ENCODE measurements around the gene RBM19.

The RBM19 gene

DNA sequence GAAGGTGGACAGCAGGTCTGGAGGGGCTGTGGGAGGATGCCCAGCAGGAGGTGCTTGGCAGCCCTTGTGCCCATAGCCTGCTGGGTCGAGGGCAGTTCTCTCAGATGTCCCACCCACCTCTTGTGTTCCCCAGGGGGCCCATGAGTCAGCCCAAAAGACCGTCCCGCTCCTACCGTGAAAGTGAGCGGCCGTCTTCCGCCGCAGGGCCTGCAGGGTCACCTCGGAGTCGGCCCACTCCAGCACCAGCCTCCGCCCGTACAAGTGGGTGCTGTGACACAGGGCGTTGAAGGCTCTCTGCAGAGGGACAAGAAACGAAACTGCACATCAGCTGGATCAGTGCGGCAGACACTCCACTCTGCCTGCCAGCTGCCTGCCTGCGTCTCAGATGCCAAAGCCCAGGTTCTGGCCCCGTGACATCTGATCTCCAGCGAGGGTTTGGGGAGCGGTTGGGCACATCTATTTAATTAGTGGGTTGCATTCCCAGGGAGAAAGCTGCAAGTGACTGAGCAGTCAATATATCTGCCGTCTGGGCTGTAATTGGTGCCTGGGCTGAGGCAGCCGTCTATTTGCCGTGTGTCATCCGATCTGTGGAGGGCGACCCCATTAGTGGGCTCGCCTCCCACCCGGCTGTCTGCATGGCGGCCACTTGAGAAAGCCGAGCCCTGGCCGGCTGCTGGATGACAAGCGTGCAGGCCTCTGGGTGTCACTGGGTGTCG lies 121.5 kb downstream of the RBM19 start:
- CTCF ChIA-PET = no interaction called here
- no peak for DNase-seq

GRCh38 chr12:113842699-113843098 lies 123.4 kb downstream of the RBM19 start:
- no peak overlapping the region for H3K27ac ChIP-seq (ENCODE audit: insufficient read depth in 1 of 2, low read depth in 1 of 2, low read length in 2 of 2, poor library complexity in 1 of 2, severe bottlenecking in 2 of 2)
- H3K9me3 ChIP-seq (ENCODE audit: control extremely low read depth in 1 of 5, control insufficient read depth in 4 of 5, insufficient read depth in 2 of 5, low read depth in 1 of 5, low read length in 4 of 5) = no peaks in the 10 kb centered on the region
- peaks cover 0 to 31% (median 19%) of the 10 kb centered on the region in 4 experiments for H3K36me3 ChIP-seq (ENCODE audit: control insufficient read depth in 4 of 4, insufficient read depth in 4 of 4, low read length in 3 of 4)
- H3K4me1 ChIP-seq (ENCODE audit: control extremely low read depth in 1 of 4, control insufficient read depth in 4 of 4, insufficient read depth in 4 of 4, low read length in 3 of 4) = no peaks in the 10 kb centered on the region
- no peak for DNase-seq
- WGBS (ENCODE audit: insufficient coverage) = 98% methylated on average over 4 of the region's 4 CpGs
- ChIA-PET CTCF (no interaction called here), POLR2A (no interaction called here)
- no peaks in the 10 kb centered on the region for H3K27me3 ChIP-seq (replicated peaks in 2 of 5; ENCODE audit: control insufficient read depth in 4 of 5, insufficient read depth in 5 of 5, low read length in 4 of 5)
- no peak overlapping the region for H3K4me3 ChIP-seq (ENCODE audit: control insufficient read depth in 1 of 7, extremely low read depth in 1 of 7, insufficient read depth in 4 of 7, low read depth in 2 of 7, low read length in 6 of 7)

More for the DNA sequence above, 121.5 kb downstream of the RBM19 start:
- H3K4me3 ChIP-seq (ENCODE audit: control insufficient read depth in 1 of 7, extremely low read depth in 1 of 7, insufficient read depth in 4 of 7, low read depth in 2 of 7, low read length in 6 of 7) = no peak overlapping the region
- no peaks in the 10 kb centered on the region for H3K27me3 ChIP-seq (replicated peaks in 2 of 5; ENCODE audit: control insufficient read depth in 4 of 5, insufficient read depth in 5 of 5, low read length in 4 of 5)
- H3K9me3 ChIP-seq (ENCODE audit: control extremely low read depth in 1 of 5, control insufficient read depth in 4 of 5, insufficient read depth in 2 of 5, low read depth in 1 of 5, low read length in 4 of 5) = no peaks in the 10 kb centered on the region
- H3K4me1 ChIP-seq (ENCODE audit: control extremely low read depth in 1 of 4, control insufficient read depth in 4 of 4, insufficient read depth in 4 of 4, low read length in 3 of 4) = no peaks in the 10 kb centered on the region
- 97% methylated on average over 30 of the region's 31 CpGs for WGBS (ENCODE audit: insufficient coverage)
- peaks cover 0 to 33% (median 25%) of the 10 kb centered on the region in 4 experiments for H3K36me3 ChIP-seq (ENCODE audit: control insufficient read depth in 4 of 4, insufficient read depth in 4 of 4, low read length in 3 of 4)
- H3K27ac ChIP-seq (ENCODE audit: insufficient read depth in 1 of 2, low read depth in 1 of 2, low read length in 2 of 2, poor library complexity in 1 of 2, severe bottlenecking in 2 of 2) = no peak overlapping the region
- POLR2A ChIA-PET = no interaction called here

DNA sequence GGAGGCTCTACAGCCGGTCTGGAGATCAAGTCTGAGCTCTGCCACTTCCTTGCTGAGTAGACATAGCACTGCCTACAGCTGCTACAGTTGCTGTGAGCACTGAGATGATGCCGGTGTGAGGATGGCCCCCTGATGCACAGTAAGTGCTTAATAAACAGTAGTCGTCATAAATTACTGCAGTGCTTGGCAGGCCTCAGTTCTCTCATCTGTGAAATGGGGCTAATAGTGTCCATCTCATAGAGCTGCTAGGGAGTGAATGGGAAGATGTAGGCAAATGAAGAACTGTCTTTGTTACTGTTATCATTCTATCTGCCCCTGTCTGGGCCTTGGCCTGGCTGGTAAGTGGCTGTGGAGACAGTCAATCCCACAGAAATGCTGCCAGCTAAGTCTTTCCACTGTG lies 124.3 kb downstream of the RBM19 start:
- ChIA-PET CTCF (no interaction called here), POLR2A (no interaction called here)
- Histone ChIP-seq H3K4me1 (ENCODE audit: control extremely low read depth in 1 of 4, control insufficient read depth in 4 of 4, insufficient read depth in 4 of 4, low read length in 3 of 4) (no peaks in the 10 kb centered on the region), H3K27ac (ENCODE audit: insufficient read depth in 1 of 2, low read depth in 1 of 2, low read length in 2 of 2, poor library complexity in 1 of 2, severe bottlenecking in 2 of 2) (no peak overlapping the region), H3K9me3 (ENCODE audit: control extremely low read depth in 1 of 5, control insufficient read depth in 4 of 5, insufficient read depth in 2 of 5, low read depth in 1 of 5, low read length in 4 of 5) (no peaks in the 10 kb centered on the region), H3K4me3 (ENCODE audit: control insufficient read depth in 1 of 7, extremely low read depth in 1 of 7, insufficient read depth in 4 of 7, low read depth in 2 of 7, low read length in 6 of 7) (no peak overlapping the region), H3K36me3 (ENCODE audit: control insufficient read depth in 4 of 4, insufficient read depth in 4 of 4, low read length in 3 of 4) (peaks cover 0 to 31% (median 19%) of the 10 kb centered on the region in 4 experiments), H3K27me3 (replicated peaks in 2 of 5; ENCODE audit: control insufficient read depth in 4 of 5, insufficient read depth in 5 of 5, low read length in 4 of 5) (no peaks in the 10 kb centered on the region)
- no peak for DNase-seq
- WGBS (ENCODE audit: insufficient coverage) = 100% methylated on average over 3 of the region's 3 CpGs

GRCh38 chr12:113840401-113841042 lies 125.6 kb downstream of the RBM19 start:
- H3K36me3 ChIP-seq (ENCODE audit: control insufficient read depth in 4 of 4, insufficient read depth in 4 of 4, low read length in 3 of 4) = peaks cover 0 to 31% (median 16%) of the 10 kb centered on the region in 4 experiments
- POLR2A ChIA-PET = no interaction called here
- no peak overlapping the region for H3K4me3 ChIP-seq (ENCODE audit: control insufficient read depth in 1 of 7, extremely low read depth in 1 of 7, insufficient read depth in 4 of 7, low read depth in 2 of 7, low read length in 6 of 7)
- no peaks in the 10 kb centered on the region for H3K9me3 ChIP-seq (ENCODE audit: control extremely low read depth in 1 of 5, control insufficient read depth in 4 of 5, insufficient read depth in 2 of 5, low read depth in 1 of 5, low read length in 4 of 5)
- no peak overlapping the region for H3K27ac ChIP-seq (ENCODE audit: insufficient read depth in 1 of 2, low read depth in 1 of 2, low read length in 2 of 2, poor library complexity in 1 of 2, severe bottlenecking in 2 of 2)
- H3K4me1 ChIP-seq (ENCODE audit: control extremely low read depth in 1 of 4, control insufficient read depth in 4 of 4, insufficient read depth in 4 of 4, low read length in 3 of 4) = no peaks in the 10 kb centered on the region
- no peaks in the 10 kb centered on the region for H3K27me3 ChIP-seq (replicated peaks in 2 of 5; ENCODE audit: control insufficient read depth in 4 of 5, insufficient read depth in 5 of 5, low read length in 4 of 5)
- no peak for DNase-seq
- 94% methylated on average over 15 of the region's 15 CpGs for WGBS (ENCODE audit: insufficient coverage)
- CTCF ChIA-PET = interaction anchor here (0.9 kb wide), 1 partner anchor 15 kb away, joined by 3 read pairs; no protein-coding TSS in a partner anchor

- ChIA-PET CTCF (interaction anchor here (1.1 kb wide), 1 partner anchor 17 kb away, joined by 4 read pairs; no protein-coding TSS in a partner anchor), POLR2A (no interaction called here)
- H3K36me3 ChIP-seq (ENCODE audit: control insufficient read depth in 4 of 4, insufficient read depth in 4 of 4, low read length in 3 of 4) = peaks cover 0 to 26% (median 13%) of the 10 kb centered on the region in 4 experiments
- no peak overlapping the region for H3K4me3 ChIP-seq (ENCODE audit: control insufficient read depth in 1 of 7, extremely low read depth in 1 of 7, insufficient read depth in 4 of 7, low read depth in 2 of 7, low read length in 6 of 7)
- H3K4me1 ChIP-seq (ENCODE audit: control extremely low read depth in 1 of 4, control insufficient read depth in 4 of 4, insufficient read depth in 4 of 4, low read length in 3 of 4) = no peaks in the 10 kb centered on the region
- no peaks in the 10 kb centered on the region for H3K27me3 ChIP-seq (replicated peaks in 2 of 5; ENCODE audit: control insufficient read depth in 4 of 5, insufficient read depth in 5 of 5, low read length in 4 of 5)
- 93% methylated on average over 7 of the region's 7 CpGs for WGBS (ENCODE audit: insufficient coverage)
- H3K27ac ChIP-seq (ENCODE audit: insufficient read depth in 1 of 2, low read depth in 1 of 2, low read length in 2 of 2, poor library complexity in 1 of 2, severe bottlenecking in 2 of 2) = no peak overlapping the region
- no peaks in the 10 kb centered on the region for H3K9me3 ChIP-seq (ENCODE audit: control extremely low read depth in 1 of 5, control insufficient read depth in 4 of 5, insufficient read depth in 2 of 5, low read depth in 1 of 5, low read length in 4 of 5)
- DNase-seq = no peak
Measured at GRCh38 chr12:113838896-113839295, 127.2 kb downstream of the RBM19 start.

DNA sequence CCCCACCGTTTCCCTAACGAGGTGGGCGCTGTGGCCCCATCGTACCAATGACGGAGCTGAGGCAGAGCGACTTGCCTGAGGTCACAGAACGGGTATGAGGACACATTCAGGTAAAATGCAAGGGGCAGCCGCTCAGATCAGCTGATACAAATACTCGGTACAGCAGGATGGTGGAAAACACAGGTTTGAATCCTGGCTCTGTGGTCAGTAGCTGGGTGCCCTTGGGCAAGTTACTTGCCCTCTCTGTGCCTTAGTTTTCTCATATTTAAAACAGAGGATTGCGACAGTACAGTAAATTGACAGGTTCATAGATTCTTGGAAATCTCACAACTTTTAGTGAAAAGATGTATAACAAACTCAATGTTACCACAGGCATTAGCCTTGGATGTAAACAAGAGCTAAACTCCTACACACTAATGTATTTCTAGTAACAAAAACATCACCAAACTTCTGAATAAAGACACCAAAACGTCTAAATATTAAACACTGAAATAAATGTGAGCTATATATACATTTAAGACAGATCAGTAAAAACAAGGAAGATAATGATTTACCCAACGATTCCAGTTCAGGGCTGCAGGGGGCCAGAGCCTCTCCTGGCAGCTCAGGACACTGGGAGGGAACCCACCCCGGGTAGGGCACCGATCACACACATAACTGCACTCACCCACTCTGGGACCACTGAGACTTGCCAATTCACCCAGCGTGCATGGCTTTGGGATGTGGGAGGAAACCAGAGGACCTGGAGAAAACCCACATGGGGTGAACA lies 128.4 kb downstream of the RBM19 start:
- DNase-seq = no peak
- Histone ChIP-seq H3K36me3 (ENCODE audit: control insufficient read depth in 4 of 4, insufficient read depth in 4 of 4, low read length in 3 of 4) (peaks cover 0 to 16% (median 6%) of the 10 kb centered on the region in 4 experiments), H3K27ac (ENCODE audit: insufficient read depth in 1 of 2, low read depth in 1 of 2, low read length in 2 of 2, poor library complexity in 1 of 2, severe bottlenecking in 2 of 2) (no peak overlapping the region), H3K4me3 (ENCODE audit: control insufficient read depth in 1 of 7, extremely low read depth in 1 of 7, insufficient read depth in 4 of 7, low read depth in 2 of 7, low read length in 6 of 7) (no peak overlapping the region), H3K27me3 (replicated peaks in 2 of 5; ENCODE audit: control insufficient read depth in 4 of 5, insufficient read depth in 5 of 5, low read length in 4 of 5) (no peaks in the 10 kb centered on the region), H3K9me3 (ENCODE audit: control extremely low read depth in 1 of 5, control insufficient read depth in 4 of 5, insufficient read depth in 2 of 5, low read depth in 1 of 5, low read length in 4 of 5) (no peaks in the 10 kb centered on the region), H3K4me1 (ENCODE audit: control extremely low read depth in 1 of 4, control insufficient read depth in 4 of 4, insufficient read depth in 4 of 4, low read length in 3 of 4) (no peaks in the 10 kb centered on the region)
- CTCF ChIA-PET = no interaction called here
- WGBS (ENCODE audit: insufficient coverage) = 97% methylated on average over 11 of the region's 15 CpGs
- POLR2A ChIA-PET = no interaction called here

DNA sequence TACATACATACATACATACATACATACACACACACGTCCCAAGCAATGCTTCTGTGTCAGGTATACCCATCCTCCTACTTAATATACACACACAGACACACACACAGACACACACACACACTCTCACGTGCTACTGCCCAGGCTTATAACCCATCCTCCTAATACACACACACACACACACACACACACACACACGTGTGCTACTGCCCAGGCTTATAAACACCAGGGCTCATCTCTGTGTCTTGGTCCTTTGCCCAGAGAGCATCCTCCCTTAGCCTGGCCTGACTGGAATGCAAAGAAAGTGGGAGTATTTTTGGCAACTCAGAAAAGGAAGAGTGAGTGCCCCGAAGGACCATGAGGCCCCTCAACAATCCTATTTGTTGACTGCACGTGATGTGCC lies 129.0 kb downstream of the RBM19 start:
- CTCF ChIA-PET = no interaction called here
- H3K9me3 ChIP-seq (ENCODE audit: control extremely low read depth in 1 of 5, control insufficient read depth in 4 of 5, insufficient read depth in 2 of 5, low read depth in 1 of 5, low read length in 4 of 5) = no peaks in the 10 kb centered on the region
- POLR2A ChIA-PET = no interaction called here
- DNase-seq = no peak
- H3K4me1 ChIP-seq (ENCODE audit: control extremely low read depth in 1 of 4, control insufficient read depth in 4 of 4, insufficient read depth in 4 of 4, low read length in 3 of 4) = no peaks in the 10 kb centered on the region
- no peaks in the 10 kb centered on the region for H3K27me3 ChIP-seq (replicated peaks in 2 of 5; ENCODE audit: control insufficient read depth in 4 of 5, insufficient read depth in 5 of 5, low read length in 4 of 5)
- peaks cover 0 to 11% (median 5%) of the 10 kb centered on the region in 4 experiments for H3K36me3 ChIP-seq (ENCODE audit: control insufficient read depth in 4 of 4, insufficient read depth in 4 of 4, low read length in 3 of 4)
- H3K4me3 ChIP-seq (ENCODE audit: control insufficient read depth in 1 of 7, extremely low read depth in 1 of 7, insufficient read depth in 4 of 7, low read depth in 2 of 7, low read length in 6 of 7) = no peak overlapping the region
- H3K27ac ChIP-seq (ENCODE audit: insufficient read depth in 1 of 2, low read depth in 1 of 2, low read length in 2 of 2, poor library complexity in 1 of 2, severe bottlenecking in 2 of 2) = no peak overlapping the region
- WGBS (ENCODE audit: insufficient coverage) = 92% methylated on average over 4 of the region's 5 CpGs

All from common myeloid progenitor, CD34-positive (primary cell).